WTC11 (cell line): ENCODE results near the gene USP20. TPM values are rescaled to one million over a fixed set of nuclear protein-coding genes. Genes with fewer than 3 reads are reported as not detected.

ENCODE experiments used
- ATAC-seq: fragments of 200-7000 bp; cut with Tn5 transposase; 2 replicates; pipeline ENCODE4 v1.10.0; 2021; ENCODE audit warnings: mild to moderate bottlenecking, moderate library complexity
- CTCF ChIA-PET: fragments of 300-600 bp; sonication (Branson Sonifier 250); formaldehyde crosslinking; loops from one replicate; lab custom pipeline; 2021; ENCODE audit warnings: antibody characterized with exemption; lab: Charles Lee
- POLR2A ChIA-PET: fragments of 350-600 bp; sonication (Branson Sonifier 250); formaldehyde crosslinking; loops from one replicate; lab custom pipeline; 2021; ENCODE audit warnings: antibody characterized with exemption; lab: Charles Lee
- DNase-seq: peaks from one replicate; pipeline ENCODE4 v3.0.0; 2021; ENCODE audit warnings: low spot score
- H3K27ac Mint-ChIP-seq: 2 replicates; pipeline ENCODE4 v1.8.0; 2021; ENCODE audit warnings: mixed read lengths
- H3K27me3 Mint-ChIP-seq: 2 replicates; pipeline ENCODE4 v1.8.0; 2021; ENCODE audit warnings: low read depth, mild to moderate bottlenecking, moderate library complexity, mixed read lengths
- H3K36me3 Mint-ChIP-seq: 2 replicates; pipeline ENCODE4 v1.8.0; 2021; ENCODE audit warnings: mixed read lengths
- H3K4me1 Mint-ChIP-seq: 2 replicates; pipeline ENCODE4 v1.8.0; 2022; ENCODE audit warnings: mixed read lengths
- H3K4me3 Mint-ChIP-seq: 2 replicates; pipeline ENCODE4 v1.8.0; 2021; ENCODE audit warnings: mild to moderate bottlenecking, moderate library complexity, mixed read lengths
- H3K9me3 Mint-ChIP-seq: 2 replicates; pipeline ENCODE4 v1.8.0; 2021; ENCODE audit warnings: mixed read lengths
- ATF1 ChIP-seq: sonication (generic); formaldehyde crosslinking; IDR thresholded peaks from 2 replicates; pipeline ENCODE4 v1.8.1; 2023; ENCODE audit warnings: mild to moderate bottlenecking, moderate library complexity, missing genetic modification reagents
- CREM ChIP-seq: sonication (generic); formaldehyde crosslinking; IDR thresholded peaks from 2 replicates; pipeline ENCODE4 v1.8.1; 2022; ENCODE audit warnings: mild to moderate bottlenecking, missing genetic modification reagents, moderate library complexity
- ELF4 ChIP-seq: sonication (generic); formaldehyde crosslinking; IDR thresholded peaks from 2 replicates; pipeline ENCODE4 v1.8.1; 2022; ENCODE audit warnings: low read depth, mild to moderate bottlenecking, moderate library complexity, missing genetic modification reagents
- FOXP1 ChIP-seq: sonication (generic); formaldehyde crosslinking; IDR thresholded peaks from 2 replicates; pipeline ENCODE4 v1.8.0; 2022; ENCODE audit warnings: missing genetic modification reagents, mild to moderate bottlenecking, moderate library complexity, borderline replicate concordance
- NFE2L1 ChIP-seq: sonication (generic); formaldehyde crosslinking; IDR thresholded peaks from 2 replicates; pipeline ENCODE4 v1.8.1; 2023; ENCODE audit warnings: missing genetic modification reagents
- PRRX2 ChIP-seq: fragments of 250-450 bp; sonication (Bioruptor Pico); IDR thresholded peaks from 2 replicates; pipeline ENCODE4 v1.8.0; 2021; ENCODE audit warnings: mild to moderate bottlenecking
- total RNA-seq: library from RNA; stranded (reverse); gene quantifications from 3 replicates; pipeline ENCODE4 v1.2.3, GENCODE V29; 2021
- TF ChIP-seq, protein P1 (sequence below): sonication (generic); formaldehyde crosslinking; IDR thresholded peaks from 2 replicates; pipeline ENCODE4 v1.8.1; 2023; ENCODE audit warnings: mild to moderate bottlenecking, missing genetic modification reagents, moderate library complexity
- TF ChIP-seq, protein P2 (sequence below): fragments of 250-450 bp; sonication (Bioruptor Pico); conservative IDR thresholded peaks from 2 replicates; pipeline ENCODE4 v1.9.0; 2021; ENCODE audit warnings: mild to moderate bottlenecking
- TF ChIP-seq, protein P3 (sequence below): fragments of 250-450 bp; sonication (Bioruptor Pico); IDR thresholded peaks from 2 replicates; pipeline ENCODE4 v1.9.0; 2021; ENCODE audit warnings: mild to moderate bottlenecking, borderline replicate concordance
- TF ChIP-seq, protein P4 (sequence below): fragments of 250-450 bp; sonication (Bioruptor Pico); IDR thresholded peaks from 2 replicates; pipeline ENCODE4 v1.9.0; 2021; ENCODE audit warnings: mild to moderate bottlenecking
- TF ChIP-seq, protein P5 (sequence below): sonication (generic); formaldehyde crosslinking; IDR thresholded peaks from 2 replicates; pipeline ENCODE4 v1.8.1; 2023; ENCODE audit warnings: mild to moderate bottlenecking, missing genetic modification reagents
- TF ChIP-seq, protein P6 (sequence below): sonication (generic); formaldehyde crosslinking; IDR thresholded peaks from 2 replicates; pipeline ENCODE4 v1.8.1; 2023; ENCODE audit warnings: mild to moderate bottlenecking, missing genetic modification reagents, moderate library complexity
- TF ChIP-seq, protein P7 (sequence below): fragments of 250-450 bp; sonication (Bioruptor Pico); IDR thresholded peaks from 2 replicates; pipeline ENCODE4 v2.1.2; 2022; ENCODE audit warnings: mild to moderate bottlenecking, moderate library complexity
- TF ChIP-seq, protein P8 (sequence below): sonication (generic); formaldehyde crosslinking; IDR thresholded peaks from 2 replicates; pipeline ENCODE4 v1.8.1; 2023; ENCODE audit warnings: mild to moderate bottlenecking, moderate library complexity, missing genetic modification reagents

The USP20 gene
- total RNA-seq, 1 experiment from 2014 or later, result 29.3 TPM

DNA sequence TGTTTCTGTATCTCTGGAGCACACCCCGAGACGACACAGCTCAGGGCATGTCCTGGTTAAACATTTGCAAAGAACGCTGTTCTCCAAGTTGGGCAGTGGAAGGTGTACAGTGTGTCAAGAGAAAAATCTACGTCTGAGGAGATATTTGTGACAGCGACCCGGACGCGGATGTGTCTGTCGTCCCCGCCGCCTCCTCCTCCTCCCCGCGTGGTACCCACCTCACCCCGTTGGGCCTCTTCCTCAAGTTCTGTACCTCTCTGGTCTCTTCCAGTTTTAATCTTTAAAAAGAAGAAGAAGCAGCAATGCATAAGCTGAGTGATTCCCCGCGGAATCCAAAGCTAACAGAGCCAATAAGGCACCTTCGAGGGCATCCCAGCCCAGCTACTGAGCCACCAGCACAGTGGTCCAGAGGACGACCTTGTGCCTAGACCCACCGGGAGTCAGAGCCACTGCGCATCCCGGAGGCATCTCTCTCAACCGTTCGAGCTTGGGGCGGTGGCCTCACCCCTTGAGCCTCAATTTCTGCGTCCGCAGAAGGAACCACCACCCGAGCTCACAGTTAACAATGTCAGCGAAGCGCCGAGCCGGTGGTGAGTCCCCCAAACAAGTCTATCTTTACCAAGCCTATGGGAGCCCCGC, 650 bp upstream of the USP20 start:
- Mint-ChIP-seq H3K36me3 (peaks cover 24% of the 10 kb centered on the region), H3K9me3 (no peaks in the 10 kb centered on the region), H3K27ac (peak overlapping the region; percentile 98)
- DNase-seq, result no peak
- POLR2A ChIA-PET, result interaction anchor here (0.6 to 1.5 kb wide), 2 partner anchors 11 to 219 kb away, joined by 3 to 4 read pairs; partner anchors contain the start of genes GPR107 and TOR1A
- peak; percentile 2; the same call in 1 of the 2 replicates for ATAC-seq
- TF ChIP-seq ELF4, result no peak
- TF ChIP-seq, protein P1, sequence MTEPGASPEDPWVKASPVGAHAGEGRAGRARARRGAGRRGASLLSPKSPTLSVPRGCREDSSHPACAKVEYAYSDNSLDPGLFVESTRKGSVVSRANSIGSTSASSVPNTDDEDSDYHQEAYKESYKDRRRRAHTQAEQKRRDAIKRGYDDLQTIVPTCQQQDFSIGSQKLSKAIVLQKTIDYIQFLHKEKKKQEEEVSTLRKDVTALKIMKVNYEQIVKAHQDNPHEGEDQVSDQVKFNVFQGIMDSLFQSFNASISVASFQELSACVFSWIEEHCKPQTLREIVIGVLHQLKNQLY (CRISPR knock-in tag), result 0 out of 2 replicates have a peak, but pooled peaks have one; percentile 19
- TF ChIP-seq, all 79 proteins: peak for 1
- H3K4me1 Mint-ChIP-seq, result peaks cover 51% of the 10 kb centered on the region
- CTCF ChIA-PET, result interaction anchor here (0.6 kb wide), 1 partner anchor 107 kb away, joined by 4 read pairs; no protein-coding TSS in a partner anchor
- no peaks in the 10 kb centered on the region for H3K27me3 Mint-ChIP-seq
- peak overlapping the region; percentile 99 for H3K4me3 Mint-ChIP-seq

DNA sequence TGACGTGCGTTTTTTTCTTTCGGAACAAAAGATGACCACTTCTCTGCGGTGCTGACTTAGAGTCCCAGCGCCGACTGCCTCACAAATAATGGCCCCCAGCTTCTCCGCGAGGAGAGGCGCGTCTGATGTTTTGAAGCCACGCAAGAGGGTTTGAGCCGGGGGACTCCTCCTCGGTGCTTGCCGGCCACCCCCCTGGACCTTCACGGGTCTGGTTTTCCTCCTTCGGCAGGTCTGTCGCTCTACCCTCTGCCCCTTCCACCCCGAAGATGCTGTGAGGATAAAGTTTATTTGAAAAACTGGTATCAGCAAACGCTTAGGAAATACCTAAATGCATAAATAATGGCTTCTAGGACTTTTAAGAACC, 584 bp downstream of the USP20 start:
- ChIA-PET POLR2A (interaction anchor here (1.5 kb wide), 1 partner anchor 12 kb away, joined by 3 read pairs; the partner anchor contains the start of gene TOR1A), CTCF (interaction anchor here (0.6 kb wide), 1 partner anchor 28 kb away, joined by 3 read pairs; no protein-coding TSS in a partner anchor)
- Mint-ChIP-seq H3K27ac (peak overlapping the region; percentile 84), H3K9me3 (no peaks in the 10 kb centered on the region), H3K4me1 (peaks cover 60% of the 10 kb centered on the region), H3K36me3 (peaks cover 16% of the 10 kb centered on the region), H3K4me3 (peak overlapping the region; percentile 92), H3K27me3 (no peaks in the 10 kb centered on the region)
- no peak for DNase-seq
- ATAC-seq, result no peak
- no peak for TF ChIP-seq FOXP1 (CRISPR knock-in tag)
- TF ChIP-seq, protein P2, sequence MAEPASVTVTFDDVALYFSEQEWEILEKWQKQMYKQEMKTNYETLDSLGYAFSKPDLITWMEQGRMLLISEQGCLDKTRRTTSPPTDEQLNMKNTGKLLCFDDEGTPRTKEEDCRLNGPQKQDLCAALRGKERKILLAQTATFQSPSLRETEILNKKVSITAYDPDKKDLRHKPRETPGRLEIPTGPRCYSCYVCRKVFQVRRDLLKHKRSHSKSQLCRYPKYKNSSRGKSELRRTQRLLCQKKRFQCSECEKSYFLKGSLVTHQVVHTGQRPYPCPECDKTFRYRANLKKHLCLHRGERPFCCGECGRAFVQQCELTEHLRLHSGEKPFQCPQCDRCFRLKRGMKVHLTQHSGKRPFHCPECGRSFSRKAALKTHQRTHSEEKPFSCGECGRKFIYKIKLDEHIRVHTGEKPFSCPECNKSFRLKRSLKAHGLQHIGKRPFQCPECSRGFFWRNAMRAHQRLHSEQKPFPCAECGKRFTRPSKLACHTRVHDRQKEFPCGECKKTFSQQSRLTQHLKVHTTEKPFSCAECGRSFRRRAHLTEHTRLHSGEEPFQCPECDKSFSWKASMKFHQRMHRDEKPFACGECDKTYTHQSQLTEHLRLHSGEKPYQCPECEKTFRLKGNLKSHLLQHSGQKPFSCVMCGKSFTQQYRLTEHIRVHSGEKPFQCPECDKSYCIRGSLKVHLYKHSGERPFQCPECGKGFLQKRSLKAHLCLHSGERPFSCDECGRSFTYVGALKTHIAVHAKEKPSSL (CRISPR knock-in tag), result no peak
- TF ChIP-seq, protein P3, sequence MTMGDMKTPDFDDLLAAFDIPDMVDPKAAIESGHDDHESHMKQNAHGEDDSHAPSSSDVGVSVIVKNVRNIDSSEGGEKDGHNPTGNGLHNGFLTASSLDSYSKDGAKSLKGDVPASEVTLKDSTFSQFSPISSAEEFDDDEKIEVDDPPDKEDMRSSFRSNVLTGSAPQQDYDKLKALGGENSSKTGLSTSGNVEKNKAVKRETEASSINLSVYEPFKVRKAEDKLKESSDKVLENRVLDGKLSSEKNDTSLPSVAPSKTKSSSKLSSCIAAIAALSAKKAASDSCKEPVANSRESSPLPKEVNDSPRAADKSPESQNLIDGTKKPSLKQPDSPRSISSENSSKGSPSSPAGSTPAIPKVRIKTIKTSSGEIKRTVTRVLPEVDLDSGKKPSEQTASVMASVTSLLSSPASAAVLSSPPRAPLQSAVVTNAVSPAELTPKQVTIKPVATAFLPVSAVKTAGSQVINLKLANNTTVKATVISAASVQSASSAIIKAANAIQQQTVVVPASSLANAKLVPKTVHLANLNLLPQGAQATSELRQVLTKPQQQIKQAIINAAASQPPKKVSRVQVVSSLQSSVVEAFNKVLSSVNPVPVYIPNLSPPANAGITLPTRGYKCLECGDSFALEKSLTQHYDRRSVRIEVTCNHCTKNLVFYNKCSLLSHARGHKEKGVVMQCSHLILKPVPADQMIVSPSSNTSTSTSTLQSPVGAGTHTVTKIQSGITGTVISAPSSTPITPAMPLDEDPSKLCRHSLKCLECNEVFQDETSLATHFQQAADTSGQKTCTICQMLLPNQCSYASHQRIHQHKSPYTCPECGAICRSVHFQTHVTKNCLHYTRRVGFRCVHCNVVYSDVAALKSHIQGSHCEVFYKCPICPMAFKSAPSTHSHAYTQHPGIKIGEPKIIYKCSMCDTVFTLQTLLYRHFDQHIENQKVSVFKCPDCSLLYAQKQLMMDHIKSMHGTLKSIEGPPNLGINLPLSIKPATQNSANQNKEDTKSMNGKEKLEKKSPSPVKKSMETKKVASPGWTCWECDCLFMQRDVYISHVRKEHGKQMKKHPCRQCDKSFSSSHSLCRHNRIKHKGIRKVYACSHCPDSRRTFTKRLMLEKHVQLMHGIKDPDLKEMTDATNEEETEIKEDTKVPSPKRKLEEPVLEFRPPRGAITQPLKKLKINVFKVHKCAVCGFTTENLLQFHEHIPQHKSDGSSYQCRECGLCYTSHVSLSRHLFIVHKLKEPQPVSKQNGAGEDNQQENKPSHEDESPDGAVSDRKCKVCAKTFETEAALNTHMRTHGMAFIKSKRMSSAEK (CRISPR knock-in tag), result no peak
- no peak for TF ChIP-seq NFE2L1 (CRISPR knock-in tag)
- TF ChIP-seq, protein P4, sequence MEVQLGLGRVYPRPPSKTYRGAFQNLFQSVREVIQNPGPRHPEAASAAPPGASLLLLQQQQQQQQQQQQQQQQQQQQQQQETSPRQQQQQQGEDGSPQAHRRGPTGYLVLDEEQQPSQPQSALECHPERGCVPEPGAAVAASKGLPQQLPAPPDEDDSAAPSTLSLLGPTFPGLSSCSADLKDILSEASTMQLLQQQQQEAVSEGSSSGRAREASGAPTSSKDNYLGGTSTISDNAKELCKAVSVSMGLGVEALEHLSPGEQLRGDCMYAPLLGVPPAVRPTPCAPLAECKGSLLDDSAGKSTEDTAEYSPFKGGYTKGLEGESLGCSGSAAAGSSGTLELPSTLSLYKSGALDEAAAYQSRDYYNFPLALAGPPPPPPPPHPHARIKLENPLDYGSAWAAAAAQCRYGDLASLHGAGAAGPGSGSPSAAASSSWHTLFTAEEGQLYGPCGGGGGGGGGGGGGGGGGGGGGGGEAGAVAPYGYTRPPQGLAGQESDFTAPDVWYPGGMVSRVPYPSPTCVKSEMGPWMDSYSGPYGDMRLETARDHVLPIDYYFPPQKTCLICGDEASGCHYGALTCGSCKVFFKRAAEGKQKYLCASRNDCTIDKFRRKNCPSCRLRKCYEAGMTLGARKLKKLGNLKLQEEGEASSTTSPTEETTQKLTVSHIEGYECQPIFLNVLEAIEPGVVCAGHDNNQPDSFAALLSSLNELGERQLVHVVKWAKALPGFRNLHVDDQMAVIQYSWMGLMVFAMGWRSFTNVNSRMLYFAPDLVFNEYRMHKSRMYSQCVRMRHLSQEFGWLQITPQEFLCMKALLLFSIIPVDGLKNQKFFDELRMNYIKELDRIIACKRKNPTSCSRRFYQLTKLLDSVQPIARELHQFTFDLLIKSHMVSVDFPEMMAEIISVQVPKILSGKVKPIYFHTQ (CRISPR knock-in tag), result no peak
- TF ChIP-seq, protein P5, sequence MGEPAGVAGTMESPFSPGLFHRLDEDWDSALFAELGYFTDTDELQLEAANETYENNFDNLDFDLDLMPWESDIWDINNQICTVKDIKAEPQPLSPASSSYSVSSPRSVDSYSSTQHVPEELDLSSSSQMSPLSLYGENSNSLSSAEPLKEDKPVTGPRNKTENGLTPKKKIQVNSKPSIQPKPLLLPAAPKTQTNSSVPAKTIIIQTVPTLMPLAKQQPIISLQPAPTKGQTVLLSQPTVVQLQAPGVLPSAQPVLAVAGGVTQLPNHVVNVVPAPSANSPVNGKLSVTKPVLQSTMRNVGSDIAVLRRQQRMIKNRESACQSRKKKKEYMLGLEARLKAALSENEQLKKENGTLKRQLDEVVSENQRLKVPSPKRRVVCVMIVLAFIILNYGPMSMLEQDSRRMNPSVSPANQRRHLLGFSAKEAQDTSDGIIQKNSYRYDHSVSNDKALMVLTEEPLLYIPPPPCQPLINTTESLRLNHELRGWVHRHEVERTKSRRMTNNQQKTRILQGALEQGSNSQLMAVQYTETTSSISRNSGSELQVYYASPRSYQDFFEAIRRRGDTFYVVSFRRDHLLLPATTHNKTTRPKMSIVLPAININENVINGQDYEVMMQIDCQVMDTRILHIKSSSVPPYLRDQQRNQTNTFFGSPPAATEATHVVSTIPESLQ (CRISPR knock-in tag), result no peak
- TF ChIP-seq CREM, result no peak
- TF ChIP-seq, protein P6, sequence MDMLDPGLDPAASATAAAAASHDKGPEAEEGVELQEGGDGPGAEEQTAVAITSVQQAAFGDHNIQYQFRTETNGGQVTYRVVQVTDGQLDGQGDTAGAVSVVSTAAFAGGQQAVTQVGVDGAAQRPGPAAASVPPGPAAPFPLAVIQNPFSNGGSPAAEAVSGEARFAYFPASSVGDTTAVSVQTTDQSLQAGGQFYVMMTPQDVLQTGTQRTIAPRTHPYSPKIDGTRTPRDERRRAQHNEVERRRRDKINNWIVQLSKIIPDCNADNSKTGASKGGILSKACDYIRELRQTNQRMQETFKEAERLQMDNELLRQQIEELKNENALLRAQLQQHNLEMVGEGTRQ (CRISPR knock-in tag), result no peak
- TF ChIP-seq, protein P7, sequence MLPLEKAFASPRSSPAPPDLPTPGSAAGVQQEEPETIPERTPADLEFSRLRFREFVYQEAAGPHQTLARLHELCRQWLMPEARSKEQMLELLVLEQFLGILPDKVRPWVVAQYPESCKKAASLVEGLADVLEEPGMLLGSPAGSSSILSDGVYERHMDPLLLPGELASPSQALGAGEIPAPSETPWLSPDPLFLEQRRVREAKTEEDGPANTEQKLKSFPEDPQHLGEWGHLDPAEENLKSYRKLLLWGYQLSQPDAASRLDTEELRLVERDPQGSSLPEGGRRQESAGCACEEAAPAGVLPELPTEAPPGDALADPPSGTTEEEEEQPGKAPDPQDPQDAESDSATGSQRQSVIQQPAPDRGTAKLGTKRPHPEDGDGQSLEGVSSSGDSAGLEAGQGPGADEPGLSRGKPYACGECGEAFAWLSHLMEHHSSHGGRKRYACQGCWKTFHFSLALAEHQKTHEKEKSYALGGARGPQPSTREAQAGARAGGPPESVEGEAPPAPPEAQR (CRISPR knock-in tag), result no peak
- no peak for TF ChIP-seq PRRX2 (CRISPR knock-in tag)
- TF ChIP-seq ATF1 (CRISPR knock-in tag), result no peak
- TF ChIP-seq, protein P8, sequence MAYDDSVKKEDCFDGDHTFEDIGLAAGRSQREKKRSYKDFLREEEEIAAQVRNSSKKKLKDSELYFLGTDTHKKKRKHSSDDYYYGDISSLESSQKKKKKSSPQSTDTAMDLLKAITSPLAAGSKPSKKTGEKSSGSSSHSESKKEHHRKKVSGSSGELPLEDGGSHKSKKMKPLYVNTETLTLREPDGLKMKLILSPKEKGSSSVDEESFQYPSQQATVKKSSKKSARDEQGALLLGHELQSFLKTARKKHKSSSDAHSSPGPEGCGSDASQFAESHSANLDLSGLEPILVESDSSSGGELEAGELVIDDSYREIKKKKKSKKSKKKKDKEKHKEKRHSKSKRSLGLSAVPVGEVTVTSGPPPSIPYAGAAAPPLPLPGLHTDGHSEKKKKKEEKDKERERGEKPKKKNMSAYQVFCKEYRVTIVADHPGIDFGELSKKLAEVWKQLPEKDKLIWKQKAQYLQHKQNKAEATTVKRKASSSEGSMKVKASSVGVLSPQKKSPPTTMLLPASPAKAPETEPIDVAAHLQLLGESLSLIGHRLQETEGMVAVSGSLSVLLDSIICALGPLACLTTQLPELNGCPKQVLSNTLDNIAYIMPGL, result no peak
